Spleen (tissue), 7 donors: ENCODE data around the gene GRIN2D.

Experiments
- POLR2A ChIP-seq, 3 donors: fragments of 450-650 bp; IDR thresholded peaks; one replicate each; pipeline ENCODE4 v1.5.1; 2017; ENCODE audit warnings: antibody characterized with exemption in 3 of 3, mild to moderate bottlenecking in 1 of 3
- TF ChIP-seq, protein P1 (sequence below), 11 experiments: fragments of 200-600 bp in 7 of 11; fragments of 450-650 bp in 4 of 11; sonication (generic) in 4 of 11; IDR thresholded peaks in 8 of 11; conservative IDR thresholded peaks in 3 of 11; 1 replicate in 7 of 11; 2 replicates in 4 of 11; pipeline versions ENCODE4 v1.4.0 to v1.8.0; 2016 to 2021; ENCODE audit warnings: antibody characterized with exemption in 11 of 11, inconsistent platforms in 4 of 11, mild to moderate bottlenecking in 1 of 11
- donor health status: DM: no; HTN: no; CAD: no; lungs with moderate emphysema.
- donor health status: DM: no; HTN: no; CAD: no.
- donor health status: DM: no; HTN: no; CAD: no.

DNA sequence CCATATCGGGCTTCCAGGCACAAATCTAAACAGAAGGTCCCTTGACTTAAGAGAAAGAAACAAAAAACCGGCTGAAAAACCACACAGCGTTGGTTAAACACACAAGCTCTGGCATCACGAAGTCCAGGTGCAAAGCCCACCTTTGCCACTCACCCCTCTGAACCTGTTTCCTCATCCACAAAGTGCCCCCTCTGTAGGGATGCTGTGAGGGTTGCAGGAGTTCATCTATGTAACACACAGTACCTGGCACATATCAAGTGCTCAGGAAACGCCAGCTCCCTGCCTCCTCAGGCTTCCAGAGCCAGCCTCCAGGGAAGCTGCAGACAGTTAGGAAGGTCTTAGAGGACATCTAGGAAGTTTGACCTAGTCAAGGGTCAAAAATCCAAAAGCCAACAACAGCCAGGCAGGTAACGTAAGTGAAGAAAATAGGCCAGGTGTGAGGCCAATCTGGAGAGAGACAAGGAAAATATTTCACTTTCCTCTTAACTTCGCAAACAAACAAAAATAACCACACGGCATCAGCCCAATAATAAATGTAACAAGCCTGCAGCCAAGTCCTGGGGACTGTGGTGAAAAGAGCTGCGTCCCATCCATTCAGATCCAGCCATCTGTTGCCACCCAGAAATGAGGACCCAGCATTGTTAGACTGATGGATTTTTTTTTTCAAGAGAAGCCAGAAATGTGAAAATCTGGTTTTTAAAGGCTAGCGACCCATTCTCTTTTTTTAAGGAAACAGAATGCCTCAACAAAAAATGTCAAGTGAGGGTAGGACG, 12.1 kb upstream of the GRIN2D start:
- TF ChIP-seq, protein P1, sequence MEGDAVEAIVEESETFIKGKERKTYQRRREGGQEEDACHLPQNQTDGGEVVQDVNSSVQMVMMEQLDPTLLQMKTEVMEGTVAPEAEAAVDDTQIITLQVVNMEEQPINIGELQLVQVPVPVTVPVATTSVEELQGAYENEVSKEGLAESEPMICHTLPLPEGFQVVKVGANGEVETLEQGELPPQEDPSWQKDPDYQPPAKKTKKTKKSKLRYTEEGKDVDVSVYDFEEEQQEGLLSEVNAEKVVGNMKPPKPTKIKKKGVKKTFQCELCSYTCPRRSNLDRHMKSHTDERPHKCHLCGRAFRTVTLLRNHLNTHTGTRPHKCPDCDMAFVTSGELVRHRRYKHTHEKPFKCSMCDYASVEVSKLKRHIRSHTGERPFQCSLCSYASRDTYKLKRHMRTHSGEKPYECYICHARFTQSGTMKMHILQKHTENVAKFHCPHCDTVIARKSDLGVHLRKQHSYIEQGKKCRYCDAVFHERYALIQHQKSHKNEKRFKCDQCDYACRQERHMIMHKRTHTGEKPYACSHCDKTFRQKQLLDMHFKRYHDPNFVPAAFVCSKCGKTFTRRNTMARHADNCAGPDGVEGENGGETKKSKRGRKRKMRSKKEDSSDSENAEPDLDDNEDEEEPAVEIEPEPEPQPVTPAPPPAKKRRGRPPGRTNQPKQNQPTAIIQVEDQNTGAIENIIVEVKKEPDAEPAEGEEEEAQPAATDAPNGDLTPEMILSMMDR (IDR thresholded peaks at IDR 0.05 in 8 of 11, conservative IDR thresholded peaks at IDR 0.05 in 3 of 11) = no peak
- TF ChIP-seq POLR2A (IDR thresholded peaks at IDR 0.05) = no peak
